Urinary bladder (tissue), 4 donors: Measurements from ENCODE around the gene SLC18A3. TPM values are rescaled to one million over a fixed set of nuclear protein-coding genes. Genes with fewer than 3 reads are reported as not detected.

Source experiments
- DNase-seq: peaks from one replicate; pipeline ENCODE4 v3.0.0-alpha.2; 2015; ENCODE audit errors: extremely low spot score
- H3K27ac ChIP-seq: one replicate; pipeline ENCODE4 v1.5.1; 2013; ENCODE audit warnings: low read depth, mild to moderate bottlenecking, moderate library complexity
- H3K36me3 ChIP-seq: one replicate; pipeline ENCODE4 v1.6.1; 2013; ENCODE audit warnings: mild to moderate bottlenecking, moderate library complexity; ENCODE audit not compliant: insufficient read depth
- H3K4me1 ChIP-seq: one replicate; pipeline ENCODE4 v1.6.1; 2013; ENCODE audit warnings: mild to moderate bottlenecking, moderate library complexity; ENCODE audit not compliant: insufficient read depth
- H3K4me3 ChIP-seq: one replicate; pipeline ENCODE4 v1.5.1; 2013; ENCODE audit warnings: low read depth, low read length
- WGBS: extraction: QIAGEN DNeasy Blood & Tissue Kit; methylation state at CpG from one replicate; pipeline ENCODE4 v1.1.7; 2013; 5-methylcytosine and 5-hydroxymethylcytosine counted together
- polyA plus RNA-seq: library from polyadenylated mRNA; stranded (reverse); fragments of 200-250 nt; gene quantifications from one replicate; pipeline ENCODE4 v1.2.3, GENCODE V29; 2013
- total RNA-seq: library from RNA; depleted of rRNA; stranded (reverse); fragments of >200 nt; gene quantifications from one replicate; pipeline ENCODE4 v1.2.3, GENCODE V29; 2014
- donor health status: healthy with polysubstance abuse.
- donor health status: healthy.

Gene SLC18A3
- 0.11 TPM for total RNA-seq
- 0.70 TPM for polyA plus RNA-seq

- DNase-seq: no peak
- under 1% methylated on average over 43 of the region's 43 CpGs for WGBS
- Histone ChIP-seq H3K27ac (no peak within 1 kb of the TSS), H3K4me1 (no peaks in the 10 kb centered on the region), H3K4me3 (peak within 1 kb of the TSS; percentile 10), H3K36me3 (no peaks in the 10 kb centered on the region)
These were observed at the start of gene SLC18A3 for GRCh38 chr10:49610114-49610457. SLC18A3 (plus strand) TSS chr10:49610310; CDS start chr10:49610741, 431 bp downstream.

- Histone ChIP-seq H3K4me3 (no peak overlapping the region), H3K36me3 (no peaks in the 10 kb centered on the region), H3K4me1 (no peaks in the 10 kb centered on the region), H3K27ac (no peak overlapping the region)
- 50% methylated on average over 2 of the region's 2 CpGs for WGBS
- DNase-seq: no peak
These were observed 49.6 kb upstream of the SLC18A3 start for GRCh38 chr10:49560526-49560925.

- Histone ChIP-seq H3K4me1 (no peaks in the 10 kb centered on the region), H3K27ac (no peak overlapping the region), H3K36me3 (no peaks in the 10 kb centered on the region), H3K4me3 (no peak overlapping the region)
- 62% methylated on average over 1 of the region's 1 CpG for WGBS
- no peak for DNase-seq
These were observed 47.2 kb upstream of the SLC18A3 start for GRCh38 chr10:49562893-49563292.

GRCh38 chr10:49564461-49565009, 45.6 kb upstream of the SLC18A3 start:
- Histone ChIP-seq H3K27ac (no peak overlapping the region), H3K4me3 (no peak overlapping the region), H3K36me3 (no peaks in the 10 kb centered on the region), H3K4me1 (no peaks in the 10 kb centered on the region)
- WGBS: 83% methylated on average over 4 of the region's 4 CpGs
- DNase-seq: no peak

- WGBS: 91% methylated on average over 1 of the region's 1 CpG
These were observed 42.3 kb upstream of the SLC18A3 start for GRCh38 chr10:49567810-49568209.

GRCh38 chr10:49568235-49568634, 41.9 kb upstream of the SLC18A3 start:
- Histone ChIP-seq H3K4me1 (no peaks in the 10 kb centered on the region), H3K4me3 (no peak overlapping the region), H3K36me3 (no peaks in the 10 kb centered on the region), H3K27ac (no peak overlapping the region)
- WGBS: 54% methylated on average over 2 of the region's 2 CpGs
- DNase-seq: no peak

More at GRCh38 chr10:49567810-49568209, 42.3 kb upstream of the SLC18A3 start:
- no peak for DNase-seq
- H3K36me3 ChIP-seq: no peaks in the 10 kb centered on the region
- H3K27ac ChIP-seq: no peak overlapping the region
- H3K4me1 ChIP-seq: no peaks in the 10 kb centered on the region
- H3K4me3 ChIP-seq: no peak overlapping the region

- H3K36me3 ChIP-seq: no peaks in the 10 kb centered on the region
- H3K4me1 ChIP-seq: no peaks in the 10 kb centered on the region
- H3K27ac ChIP-seq: no peak overlapping the region
- no peak for DNase-seq
- 57% methylated on average over 3 of the region's 3 CpGs for WGBS
- no peak overlapping the region for H3K4me3 ChIP-seq
These were observed 41.0 kb upstream of the SLC18A3 start for GRCh38 chr10:49569031-49569631.

GRCh38 chr10:49571388-49571787, 38.7 kb upstream of the SLC18A3 start:
- H3K27ac ChIP-seq: no peak overlapping the region
- 28% methylated on average over 2 of the region's 2 CpGs for WGBS
- no peak for DNase-seq
- no peak overlapping the region for H3K4me3 ChIP-seq
- H3K4me1 ChIP-seq: no peaks in the 10 kb centered on the region
- no peaks in the 10 kb centered on the region for H3K36me3 ChIP-seq

GRCh38 chr10:49572594-49573114, 37.5 kb upstream of the SLC18A3 start:
- 68% methylated on average over 9 of the region's 9 CpGs for WGBS

GRCh38 chr10:49575489-49576072, 34.5 kb upstream of the SLC18A3 start:
- H3K36me3 ChIP-seq: no peaks in the 10 kb centered on the region
- H3K4me3 ChIP-seq: no peak overlapping the region
- WGBS: 81% methylated on average over 11 of the region's 11 CpGs
- DNase-seq: no peak
- no peak overlapping the region for H3K27ac ChIP-seq
- no peaks in the 10 kb centered on the region for H3K4me1 ChIP-seq

More at GRCh38 chr10:49572594-49573114, 37.5 kb upstream of the SLC18A3 start:
- Histone ChIP-seq H3K4me1 (no peaks in the 10 kb centered on the region), H3K4me3 (no peak overlapping the region), H3K36me3 (no peaks in the 10 kb centered on the region), H3K27ac (no peak overlapping the region)
- DNase-seq: no peak

GRCh38 chr10:49577182-49577925, 32.8 kb upstream of the SLC18A3 start:
- H3K27ac ChIP-seq: no peak overlapping the region
- no peak for DNase-seq
- H3K4me3 ChIP-seq: no peak overlapping the region
- H3K36me3 ChIP-seq: no peaks in the 10 kb centered on the region
- H3K4me1 ChIP-seq: no peaks in the 10 kb centered on the region
- WGBS: 77% methylated on average over 2 of the region's 2 CpGs

GRCh38 chr10:49578392-49578791, 31.7 kb upstream of the SLC18A3 start:
- no peak overlapping the region for H3K4me3 ChIP-seq
- no peak overlapping the region for H3K27ac ChIP-seq
- DNase-seq: no peak
- H3K4me1 ChIP-seq: no peaks in the 10 kb centered on the region
- H3K36me3 ChIP-seq: no peaks in the 10 kb centered on the region
- WGBS: 91% methylated on average over 3 of the region's 3 CpGs

GRCh38 chr10:49579621-49580020, 30.5 kb upstream of the SLC18A3 start:
- WGBS: 10% methylated on average over 2 of the region's 2 CpGs
- no peak overlapping the region for H3K27ac ChIP-seq
- DNase-seq: no peak
- H3K4me3 ChIP-seq: no peak overlapping the region
- no peaks in the 10 kb centered on the region for H3K4me1 ChIP-seq
- no peaks in the 10 kb centered on the region for H3K36me3 ChIP-seq

GRCh38 chr10:49585387-49585786, 24.7 kb upstream of the SLC18A3 start:
- no peaks in the 10 kb centered on the region for H3K4me1 ChIP-seq
- no peak overlapping the region for H3K27ac ChIP-seq
- H3K4me3 ChIP-seq: no peak overlapping the region
- no peak for DNase-seq
- H3K36me3 ChIP-seq: no peaks in the 10 kb centered on the region
